H1 (cell line): ENCODE data around the gene ADAMTS4. TPM values are rescaled to one million over a fixed set of nuclear protein-coding genes. Genes with fewer than 3 reads are reported as not detected.

ENCODE experiments used
- CTCF ChIA-PET: fragments of 300-600 bp; sonication (Branson Sonifier 250); formaldehyde crosslinking; loops from one replicate; lab custom pipeline; 2021; ENCODE audit not compliant: partially characterized antibody; lab: Charles Lee
- POLR2A ChIA-PET: fragments of 300-600 bp; sonication (Branson Sonifier 250); formaldehyde crosslinking; loops from one replicate; lab custom pipeline; 2021; ENCODE audit warnings: inconsistent platforms; ENCODE audit not compliant: partially characterized antibody; lab: Charles Lee
- DNase-seq, 2 experiments: peaks; one replicate each; pipeline versions ENCODE4 v3.0.0 to v3.0.0-alpha.2; 2010 to 2022; ENCODE audit warnings: low spot score in 2 of 2, low read depth in 1 of 2, mixed read lengths in 1 of 2
- FAIRE-seq: peaks from 2 replicates; lab custom pipeline; 2011; peaks lifted over from hg19 to GRCh38; lab: Jason Lieb, UNC
- H2AFZ ChIP-seq: 2 replicates; pipeline ENCODE4 v1.8.1; 2012; ENCODE audit warnings: low read length, inconsistent platforms
- H2AK5ac ChIP-seq: 2 replicates; pipeline ENCODE4 v1.6.1; 2013; ENCODE audit warnings: low read depth, low read length
- H2BK120ac ChIP-seq: replicated peaks from 2 replicates; pipeline ENCODE3; 2013; ENCODE audit warnings: low read depth, low read length, inconsistent platforms
- H2BK12ac ChIP-seq: 2 replicates; pipeline ENCODE4 v1.6.1; 2013; ENCODE audit warnings: low read depth, low read length
- H2BK15ac ChIP-seq: 2 replicates; pipeline ENCODE4 v1.6.1; 2013; ENCODE audit warnings: low read length
- H2BK20ac ChIP-seq: 2 replicates; pipeline ENCODE4 v1.6.1; 2013; ENCODE audit warnings: low read length
- H2BK5ac ChIP-seq: 2 replicates; pipeline ENCODE4 v1.6.1; 2013; ENCODE audit warnings: low read depth, low read length
- H3K14ac ChIP-seq: 2 replicates; pipeline ENCODE4 v1.6.1; 2013; ENCODE audit warnings: inconsistent platforms; ENCODE audit not compliant: insufficient read length
- H3K18ac ChIP-seq: 2 replicates; pipeline ENCODE4 v1.6.1; 2013; ENCODE audit warnings: low read length; ENCODE audit errors: extremely low read depth
- H3K23ac ChIP-seq: 2 replicates; pipeline ENCODE4 v1.6.1; 2013; ENCODE audit warnings: inconsistent platforms; ENCODE audit not compliant: insufficient read length
- H3K23me2 ChIP-seq: 2 replicates; pipeline ENCODE4 v1.6.1; 2013; ENCODE audit warnings: low read depth, low read length
- H3K27ac ChIP-seq: 2 replicates; pipeline ENCODE4 v1.6.1; 2011; ENCODE audit warnings: low read depth, low read length, inconsistent platforms
- H3K27me3 ChIP-seq, 4 experiments: replicated peaks in 1 of 4; 1 replicate in 1 of 4; 2 replicates in 3 of 4; pipeline versions ENCODE4 v1.6.1 to v1.8.1; 2011 to 2013; ENCODE audit warnings: low read length in 3 of 4, mild to moderate bottlenecking in 3 of 4, inconsistent platforms in 2 of 4, mixed read lengths in 2 of 4, moderate library complexity in 1 of 4; ENCODE audit not compliant: control insufficient read depth in 3 of 4, insufficient read depth in 3 of 4; ENCODE audit errors: extremely low read depth in 1 of 4
- H3K36me3 ChIP-seq, 4 experiments: 2 replicates each; pipeline versions ENCODE4 v1.6.1 to v1.8.1; 2011 to 2013; ENCODE audit warnings: mild to moderate bottlenecking in 4 of 4, low read length in 3 of 4, moderate library complexity in 2 of 4, control low read depth in 1 of 4, inconsistent platforms in 1 of 4; ENCODE audit not compliant: insufficient read depth in 4 of 4, control insufficient read depth in 2 of 4
- H3K4ac ChIP-seq: replicated peaks from 2 replicates; pipeline ENCODE3; 2013; ENCODE audit warnings: low read length, low read depth, mixed read lengths, inconsistent platforms; ENCODE audit not compliant: insufficient read length
- H3K4me1 ChIP-seq, 4 experiments: replicated peaks in 1 of 4; 1 replicate in 1 of 4; 2 replicates in 3 of 4; pipeline versions ENCODE4 v1.6.1 to v1.8.1; 2011 to 2013; ENCODE audit warnings: low read length in 3 of 4, inconsistent platforms in 2 of 4, mixed read lengths in 1 of 4; ENCODE audit not compliant: insufficient read depth in 4 of 4, control insufficient read depth in 3 of 4
- H3K4me2 ChIP-seq, 2 experiments: 2 replicates each; pipeline versions ENCODE4 v1.6.1 to v1.8.1; 2011 to 2013; ENCODE audit warnings: low read depth in 2 of 2, low read length in 2 of 2, control low read depth in 1 of 2, inconsistent platforms in 1 of 2, mild to moderate bottlenecking in 1 of 2; ENCODE audit not compliant: insufficient read depth in 1 of 2
- H3K4me3 ChIP-seq, 4 experiments: fragments of 200-600, 300-600 bp in 1 of 4; sonication (generic), shearing (Covaris generic), sonication (Bioruptor Twin) in 1 of 4; 2 replicates each; pipeline versions ENCODE4 v1.5.1 to v1.8.1; 2011 to 2016; ENCODE audit warnings: low read length in 4 of 4, low read depth in 3 of 4, control low read depth in 2 of 4, inconsistent platforms in 2 of 4, mild to moderate bottlenecking in 2 of 4, mixed read lengths in 1 of 4, moderate library complexity in 1 of 4; ENCODE audit not compliant: insufficient read depth in 2 of 4; ENCODE audit errors: extremely low read depth in 1 of 4
- H3K56ac ChIP-seq: replicated peaks from 2 replicates; pipeline ENCODE3; 2013; ENCODE audit warnings: low read depth, mild to moderate bottlenecking, mixed read lengths, low read length, inconsistent platforms; ENCODE audit not compliant: insufficient read length
- H3K79me1 ChIP-seq: 2 replicates; pipeline ENCODE4 v1.6.1; 2013; ENCODE audit warnings: low read depth, low read length, control low read depth
- H3K79me2 ChIP-seq, 2 experiments: 2 replicates each; pipeline versions ENCODE4 v1.6.1 to v1.8.1; 2012 to 2013; ENCODE audit warnings: low read length in 2 of 2, mild to moderate bottlenecking in 2 of 2, inconsistent platforms in 1 of 2; ENCODE audit not compliant: insufficient read depth in 2 of 2, control insufficient read depth in 1 of 2
- H3K9ac ChIP-seq, 4 experiments: replicated peaks in 1 of 4; 1 replicate in 1 of 4; 2 replicates in 3 of 4; pipeline versions ENCODE4 v1.6.1 to v1.8.1; 2011 to 2013; ENCODE audit warnings: low read depth in 3 of 4, low read length in 3 of 4, control low read depth in 2 of 4, mild to moderate bottlenecking in 2 of 4, moderate library complexity in 2 of 4, inconsistent platforms in 1 of 4; ENCODE audit errors: extremely low read depth in 1 of 4
- H3K9me3 ChIP-seq, 2 experiments: 2 replicates each; pipeline versions ENCODE4 v1.6.1 to v1.8.1; 2012 to 2013; ENCODE audit warnings: mild to moderate bottlenecking in 2 of 2, moderate library complexity in 2 of 2, control low read depth in 1 of 2, inconsistent platforms in 1 of 2, low read depth in 1 of 2, low read length in 1 of 2, mixed read lengths in 1 of 2; ENCODE audit not compliant: insufficient read depth in 2 of 2
- H4K20me1 ChIP-seq, 2 experiments: replicated peaks in 1 of 2; 2 replicates each; pipeline versions ENCODE3 to v1.8.1; 2011 to 2013; ENCODE audit warnings: inconsistent platforms in 2 of 2, low read length in 2 of 2, mild to moderate bottlenecking in 1 of 2; ENCODE audit not compliant: insufficient read depth in 2 of 2, control insufficient read depth in 1 of 2
- H4K5ac ChIP-seq: 2 replicates; pipeline ENCODE4 v1.6.1; 2013; ENCODE audit warnings: low read length, low read depth, mixed read lengths, inconsistent platforms; ENCODE audit not compliant: insufficient read length
- H4K8ac ChIP-seq: 2 replicates; pipeline ENCODE4 v1.8.0; 2013; ENCODE audit warnings: mild to moderate bottlenecking, moderate library complexity, low read length, inconsistent platforms; ENCODE audit not compliant: insufficient read depth; ENCODE audit errors: extremely low read depth
- H4K91ac ChIP-seq: replicated peaks from 2 replicates; pipeline ENCODE3; 2013; ENCODE audit warnings: low read length, mixed read lengths, inconsistent platforms; ENCODE audit not compliant: insufficient read length
- BACH1 ChIP-seq: IDR thresholded peaks from 2 replicates; pipeline ENCODE4 v1.6.1; 2012; ENCODE audit warnings: low read length, improper control_type of control experiment
- BCL11A ChIP-seq, 2 experiments: IDR thresholded peaks; one replicate each; pipeline ENCODE4 v1.6.1; 2011; ENCODE audit warnings: low read depth in 2 of 2, low read length in 2 of 2, mild to moderate bottlenecking in 2 of 2
- GABPA ChIP-seq: IDR thresholded peaks from 2 replicates; pipeline ENCODE4 v1.6.1; 2011; ENCODE audit warnings: mild to moderate bottlenecking, low read length, moderate library complexity, borderline replicate concordance; ENCODE audit not compliant: insufficient read depth
- GTF2F1 ChIP-seq: IDR thresholded peaks from 2 replicates; pipeline ENCODE4 v1.6.1; 2012; ENCODE audit warnings: low read depth, low read length, improper control_type of control experiment, borderline replicate concordance
- KDM5A ChIP-seq: fragments of 200-600 bp; IDR thresholded peaks from 2 replicates; pipeline ENCODE4 v1.7.1; 2012; ENCODE audit warnings: mild to moderate bottlenecking, low read length, inconsistent platforms, mixed read lengths
- POLR2A ChIP-seq, 2 experiments: IDR thresholded peaks; 1 replicate in 1 of 2; 2 replicates in 1 of 2; pipeline ENCODE4 v1.6.1; 2011; ENCODE audit warnings: low read depth in 2 of 2, low read length in 2 of 2, mild to moderate bottlenecking in 2 of 2; ENCODE audit errors: control extremely low read depth in 1 of 2
- SP1 ChIP-seq: IDR thresholded peaks from 2 replicates; pipeline ENCODE4 v1.6.1; 2011; ENCODE audit warnings: low read depth, low read length
- SP2 ChIP-seq: IDR thresholded peaks from 2 replicates; pipeline ENCODE4 v1.6.1; 2012; ENCODE audit warnings: mild to moderate bottlenecking, low read length, inconsistent platforms
- TAF1 ChIP-seq: IDR thresholded peaks from 2 replicates; pipeline ENCODE4 v1.6.1; 2011; ENCODE audit warnings: mild to moderate bottlenecking, low read depth, low read length
- USF2 ChIP-seq: IDR thresholded peaks from 2 replicates; pipeline ENCODE4 v1.6.1; 2011; ENCODE audit warnings: low read length, improper control_type of control experiment
- WGBS, 2 experiments: shearing (Covaris generic) in 1 of 2; methylation state at CpG; one replicate each; pipeline versions ENCODE4 v1.1.6 to v1.1.7; 2013 to 2015; ENCODE audit warnings: low lambda C conversion rate in 2 of 2, mixed read lengths in 2 of 2, inconsistent platforms in 1 of 2, low coverage in 1 of 2, missing lambda C conversion rate in 1 of 2; ENCODE audit not compliant: insufficient replicate concordance in 2 of 2, insufficient coverage in 1 of 2, insufficient read length in 1 of 2; ENCODE audit errors: extremely low coverage in 1 of 2, missing lambda C conversion rate in 1 of 2; 5-methylcytosine and 5-hydroxymethylcytosine counted together
- polyA plus RNA-seq, 7 experiments: library from polyadenylated mRNA; depleted of rRNA in 3 of 7; stranded (reverse) in 5 of 7; unstranded in 2 of 7; fragments of >200 nt in 5 of 7; fragments of 200-250 nt in 2 of 7; gene quantifications; 1 replicate in 5 of 7; 2 replicates in 1 of 7; 4 replicates in 1 of 7; pipeline versions ENCODE4 v1.2.1 to v1.2.3, GENCODE V29; 2011 to 2013; ENCODE audit warnings: missing spikeins in 2 of 7, mixed read lengths in 2 of 7
- total RNA-seq: library from RNA; stranded (reverse); fragmentation: NEBNext Ultra II Directional; extraction: Animal tissue kit (Norgen Biotek cat#: 25700); gene quantifications from 2 replicates; pipeline ENCODE4 v1.2.1, GENCODE V29; 2021

ADAMTS4 gene
- total and polyA plus RNA-seq, 2 of the 8 experiments (the other 6 are each of a cell fraction or from before 2014, with no cell fraction given), result 4.6 to 7.2 TPM

- Histone ChIP-seq H3K79me1 (peaks cover 7% of the 10 kb centered on the region; the same call in 1 of the 2 replicates), H3K4me2 (peak within 1 kb of the TSS; percentile 80 to 82), H4K5ac (peak within 1 kb of the TSS; percentile 92), H3K18ac (peak within 1 kb of the TSS; percentile 100), H4K8ac (peak within 1 kb of the TSS; percentile 97), H3K23ac (no peak within 1 kb of the TSS), H2BK15ac (peak within 1 kb of the TSS; percentile 98), H3K56ac (peak within 1 kb of the TSS; percentile 88), H3K9ac (peak within 1 kb of the TSS; percentile 65 to 97 (median 92)), H2AFZ (0 out of 2 replicates have a peak within 1 kb of the TSS, but pooled peaks have one; percentile 47), H3K23me2 (peaks cover 13% of the 10 kb centered on the region), H3K27me3 (no peaks in the 10 kb centered on the region), H3K79me2 (peaks cover 0 to 14% of the 10 kb centered on the region in 2 experiments; a peak in 2 of 4 replicates), H2AK5ac (peak within 1 kb of the TSS; percentile 39; the same call in 1 of the 2 replicates), H3K36me3 (peaks cover 10 to 31% (median 12%) of the 10 kb centered on the region in 4 experiments; a peak in 7 of 8 replicates), H2BK20ac (peak within 1 kb of the TSS; percentile 72), H4K20me1 (peaks cover 0 to 2% of the 10 kb centered on the region in 2 experiments), H3K4ac (peak within 1 kb of the TSS; percentile 69), H3K27ac (peak within 1 kb of the TSS; percentile 94), H3K4me3 (peak within 1 kb of the TSS; percentile 63 to 97 (median 93)), H3K4me1 (peaks cover 20 to 48% (median 42%) of the 10 kb centered on the region in 4 experiments), H3K9me3 (no peaks in the 10 kb centered on the region), H2BK5ac (peak within 1 kb of the TSS; percentile 85), H2BK12ac (peak within 1 kb of the TSS; percentile 99), H3K14ac (no peak within 1 kb of the TSS), H2BK120ac (peak within 1 kb of the TSS; percentile 76), H4K91ac (peak within 1 kb of the TSS; percentile 97)
- no peak for FAIRE-seq
- POLR2A ChIA-PET, result interaction anchor here (0.9 to 4.6 kb wide), 23 partner anchors 10 to 188 kb away, joined by 3 to 82 read pairs (median 4); partner anchors contain the start of genes APOA2, B4GALT3, FCER1G and PPOX
- CTCF ChIA-PET, result interaction anchor here (0.6 to 17.6 kb wide), 14 partner anchors 8 to 238 kb away, joined by 3 to 427 read pairs (median 4); partner anchors contain the start of genes APOA2, B4GALT3, FCER1G and PCP4L1
- 5% methylated on average over 53 of the region's 53 CpGs; no CpG with 5 or more reads in 1 of the 2 experiments for WGBS, 2 experiments
- DNase-seq, result peak; percentile 89 to 95
- TF ChIP-seq POLR2A (IDR thresholded peaks at IDR 0.05; ENCODE audit: control extremely low read depth in 1 of 2, low read depth in 2 of 2, low read length in 2 of 2) (peak; percentile 97 to 99), USF2 (0 out of 2 replicates have a peak, but pooled peaks have one; percentile 6), GTF2F1 (no peak), SP1 (0 out of 2 replicates have a peak, but pooled peaks have one; percentile 7), GABPA (peak; percentile 83; the same call in 1 of the 2 replicates), KDM5A (peak; percentile 65), BACH1 (peak; percentile 35), SP2 (no peak), BCL11A (IDR thresholded peaks at IDR 0.05; ENCODE audit: low read depth in 2 of 2, low read length in 2 of 2) (no peak), TAF1 (peak; percentile 99)
Observed at GRCh38 chr1:161201836-161202712, 3.2 kb upstream of the ADAMTS4 start, which contains the start of gene NDUFS2. TSS of gene NDUFS2 (plus strand) at chr1:161202367. CDS start at chr1:161202386, 19 bp downstream.
